ENCODE results near the gene TAPT1.

The TAPT1 gene

DNA sequence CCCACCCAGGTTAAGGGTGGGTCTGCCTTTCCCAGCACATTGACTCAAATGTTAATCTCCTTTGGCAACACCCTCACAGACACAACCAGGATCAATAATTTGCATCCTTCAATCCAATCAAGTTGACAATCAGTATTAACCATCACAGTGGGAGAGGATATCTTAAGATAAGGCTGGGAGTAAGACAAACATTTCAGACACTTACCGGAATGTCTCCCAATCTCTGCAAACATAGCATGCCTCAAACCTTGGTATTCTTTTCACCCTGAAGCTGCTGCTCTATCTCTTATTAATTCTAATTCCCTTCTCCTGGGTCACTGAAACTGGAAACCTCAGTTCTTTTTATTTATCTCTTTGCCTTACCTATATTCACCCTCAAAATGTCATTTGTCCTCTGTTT, 19.0 kb upstream of the TAPT1 start:
- DNase-seq = no peak

DNA sequence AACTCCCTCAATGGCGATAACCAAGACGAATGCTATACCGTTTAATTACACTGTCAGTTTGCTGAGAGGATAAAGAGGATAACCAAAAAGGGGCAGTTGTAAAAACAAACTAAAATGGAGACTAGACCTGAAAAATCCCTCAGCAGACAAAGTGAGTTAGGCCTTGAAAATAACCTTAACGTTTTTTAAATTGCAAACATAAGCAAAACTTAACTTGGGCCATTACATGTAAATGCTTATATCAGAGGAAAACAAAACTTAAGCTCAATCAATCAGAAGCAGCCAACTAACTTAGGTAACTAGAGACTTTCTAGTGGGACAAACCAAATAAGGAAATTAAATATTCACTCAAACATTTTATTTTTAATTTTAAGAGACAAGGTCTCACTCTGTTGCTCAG, 17.0 kb upstream of the TAPT1 start:
- DNase-seq = no peak

DNA sequence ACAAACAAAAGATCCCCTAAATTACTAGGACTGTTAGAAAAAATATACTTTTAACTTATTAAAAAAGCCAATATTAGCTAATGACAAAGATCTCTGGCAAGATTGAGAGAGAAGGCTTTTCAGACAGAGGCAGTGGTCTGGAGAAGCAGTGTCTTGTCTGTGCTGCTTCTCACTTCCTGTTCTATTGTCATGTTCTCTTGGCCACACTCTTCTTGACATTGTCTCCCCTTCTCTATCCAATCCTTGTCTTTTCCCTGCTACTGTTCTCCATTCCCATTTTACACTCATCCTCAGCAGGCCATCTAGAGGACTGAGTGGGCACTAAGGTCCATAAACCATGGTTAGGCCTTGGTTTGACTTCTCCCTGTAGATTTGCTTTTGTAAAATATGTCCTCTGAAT, 14.0 kb upstream of the TAPT1 start:
- DNase-seq = no peak

DNA sequence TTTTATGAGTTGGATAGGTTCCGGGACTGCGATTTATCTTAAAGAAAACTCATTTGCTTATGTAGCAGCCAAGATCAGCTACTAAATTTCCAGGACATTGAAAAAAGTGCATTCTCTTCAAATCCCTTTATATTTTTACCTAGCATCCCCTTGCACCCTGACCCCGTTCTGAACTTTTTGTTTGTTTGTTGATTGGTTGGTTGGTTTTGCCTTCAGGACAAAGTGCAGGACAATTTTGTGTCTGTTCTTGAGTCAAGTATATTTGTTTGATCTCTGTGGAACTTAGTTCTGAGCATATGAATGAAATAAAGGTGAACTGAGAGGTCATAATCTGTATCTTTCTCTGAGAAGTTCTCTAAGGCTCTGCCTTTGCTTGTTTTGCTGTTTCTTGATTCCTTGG, 12.8 kb upstream of the TAPT1 start:
- DNase-seq = no peak

DNA sequence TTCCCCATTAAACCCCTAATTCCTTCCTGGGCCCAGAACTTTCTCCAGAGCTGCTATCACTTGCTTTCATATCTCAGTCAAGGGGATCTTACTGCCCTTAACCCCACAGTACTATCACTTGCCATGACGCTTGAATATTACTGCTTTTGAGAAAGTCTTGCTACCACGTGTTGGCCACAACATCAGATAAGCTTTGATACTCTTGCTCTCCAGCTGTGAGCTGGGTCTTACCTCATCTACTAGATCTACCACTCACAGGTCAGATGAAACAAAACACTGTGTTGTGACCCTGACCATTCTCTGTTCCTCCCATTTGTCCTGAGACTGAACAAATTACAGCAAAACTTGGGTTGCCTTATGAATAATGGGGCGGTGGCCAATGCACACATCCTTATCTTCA, 12.1 kb upstream of the TAPT1 start:
- no peak for DNase-seq

DNA sequence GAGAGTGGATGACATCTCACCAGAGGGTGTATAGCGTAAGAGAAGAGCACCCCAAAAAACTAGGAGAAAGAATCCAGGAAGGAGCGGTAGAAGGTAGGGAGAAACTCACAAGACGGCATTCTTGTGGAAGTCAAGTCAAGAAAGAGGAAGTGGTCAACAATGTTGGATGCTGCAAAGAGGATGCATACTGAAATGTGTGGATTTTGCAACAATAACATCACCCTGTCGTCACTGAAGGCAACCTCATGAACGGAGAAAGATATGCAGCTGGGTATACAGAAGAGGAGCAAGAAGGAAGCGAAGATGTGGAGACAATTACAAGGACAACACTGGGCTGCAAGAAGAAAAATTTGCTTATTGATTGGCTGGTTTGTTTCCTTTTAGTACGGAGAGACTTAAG, 11.4 kb upstream of the TAPT1 start:
- DNase-seq = no peak

DNA sequence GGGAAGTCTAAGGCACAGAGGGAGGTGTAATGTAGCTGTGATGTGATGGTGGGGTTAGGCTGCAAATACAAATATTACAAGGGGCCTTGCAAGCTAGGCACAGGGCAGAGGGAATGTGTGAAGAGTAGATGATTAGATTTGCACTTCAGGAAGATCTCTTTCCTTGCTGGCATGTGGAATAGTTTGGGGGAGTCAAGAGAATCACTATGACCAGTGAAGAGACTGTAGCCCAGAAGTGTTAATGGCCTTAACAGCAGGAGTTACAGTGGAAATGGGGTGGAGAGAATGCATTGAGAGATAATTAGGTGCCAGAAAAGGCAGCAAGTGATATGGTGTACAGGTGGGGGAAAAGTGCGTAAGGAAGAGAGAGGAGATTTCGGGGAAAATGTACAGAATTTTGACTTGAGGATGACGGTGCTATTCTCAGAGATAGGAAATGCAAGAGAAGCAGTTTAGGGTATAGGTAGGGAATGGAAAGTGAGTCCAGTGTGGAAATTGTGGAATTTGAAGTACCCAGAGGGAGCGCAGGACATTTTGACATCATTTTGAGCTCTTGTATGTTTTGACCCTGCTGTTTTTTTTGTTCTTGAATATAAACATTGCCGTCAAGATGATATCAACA, 10.2 kb upstream of the TAPT1 start:
- no peak for DNase-seq

DNA sequence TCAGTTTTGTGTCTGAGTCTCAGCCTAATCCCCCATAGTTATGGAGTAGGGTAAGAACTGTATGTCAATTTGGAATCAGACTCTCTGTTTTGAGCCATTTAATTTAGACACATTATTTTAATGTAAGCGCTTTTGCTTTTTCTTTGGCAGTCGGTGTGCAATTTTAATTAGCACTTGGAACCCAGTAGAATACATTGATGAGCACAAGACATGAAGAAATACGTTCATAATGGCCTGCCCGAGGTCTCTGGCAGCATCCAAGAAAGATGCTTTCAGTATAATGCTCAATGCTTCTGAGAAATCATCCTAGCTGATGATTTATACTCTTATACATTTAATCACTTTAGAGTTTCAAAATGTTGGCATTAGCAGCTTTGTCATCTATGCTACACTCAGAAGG, 8.9 kb upstream of the TAPT1 start:
- no peak for DNase-seq

DNA sequence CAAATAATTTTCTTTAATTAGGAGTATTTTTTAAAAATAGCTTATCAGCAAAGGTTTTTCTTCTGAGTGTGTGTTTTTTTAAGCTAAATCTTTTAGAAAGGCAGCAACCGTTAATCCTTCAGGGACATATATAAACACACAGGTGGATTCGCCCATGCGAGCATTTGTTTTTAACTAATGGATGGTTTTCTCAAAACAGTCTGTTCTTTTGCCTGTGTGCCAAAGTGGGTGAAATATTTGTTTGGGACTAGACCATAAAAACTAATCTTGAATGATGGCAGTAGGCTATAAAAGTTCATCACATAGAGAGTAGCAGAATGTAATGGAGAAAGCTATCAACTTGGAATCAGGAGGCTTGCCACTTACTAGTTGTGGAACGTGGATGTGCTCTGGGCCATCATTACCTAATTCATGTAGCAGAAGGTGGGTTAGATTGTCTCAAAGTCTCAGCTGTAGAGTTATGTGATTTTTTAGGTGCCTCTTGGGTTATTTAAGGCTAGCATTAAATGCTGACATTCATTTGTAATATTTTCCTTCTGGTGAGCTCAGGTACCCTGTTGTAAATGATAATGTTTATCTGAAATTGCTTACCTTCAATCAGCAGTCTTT, 7.4 kb upstream of the TAPT1 start:
- DNase-seq = no peak

DNA sequence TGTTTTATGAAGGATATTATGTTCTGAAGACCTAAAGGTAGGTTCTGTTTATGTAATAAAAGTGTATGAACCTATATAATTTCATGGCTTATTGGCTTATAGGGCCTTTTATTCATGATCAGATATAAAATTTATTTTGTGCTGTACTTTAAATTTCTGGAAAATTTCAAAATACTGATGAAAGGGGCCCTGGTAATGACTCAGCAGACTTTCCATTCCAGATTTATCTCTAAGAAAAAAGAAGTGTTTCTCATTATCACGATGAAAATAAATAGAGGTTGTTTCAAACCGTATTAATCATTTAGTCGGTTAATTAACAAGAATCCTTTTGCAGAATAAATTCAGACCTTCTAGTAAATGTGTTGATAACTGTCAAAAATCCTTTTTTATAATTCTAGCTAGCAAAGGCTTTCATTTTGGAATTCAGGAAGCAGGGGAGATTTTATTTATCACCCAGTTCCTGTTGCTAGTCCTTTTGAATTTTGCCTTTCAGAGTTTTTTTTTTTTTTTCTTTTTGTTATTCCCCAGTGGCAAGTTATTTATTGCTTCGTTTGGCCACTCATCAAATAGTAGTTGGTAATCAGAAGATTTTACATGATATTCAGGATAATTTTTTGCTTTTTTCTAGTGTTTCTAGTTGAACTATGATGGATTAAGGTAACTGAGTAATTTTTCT, 5.4 kb upstream of the TAPT1 start:
- DNase-seq = no peak

DNA sequence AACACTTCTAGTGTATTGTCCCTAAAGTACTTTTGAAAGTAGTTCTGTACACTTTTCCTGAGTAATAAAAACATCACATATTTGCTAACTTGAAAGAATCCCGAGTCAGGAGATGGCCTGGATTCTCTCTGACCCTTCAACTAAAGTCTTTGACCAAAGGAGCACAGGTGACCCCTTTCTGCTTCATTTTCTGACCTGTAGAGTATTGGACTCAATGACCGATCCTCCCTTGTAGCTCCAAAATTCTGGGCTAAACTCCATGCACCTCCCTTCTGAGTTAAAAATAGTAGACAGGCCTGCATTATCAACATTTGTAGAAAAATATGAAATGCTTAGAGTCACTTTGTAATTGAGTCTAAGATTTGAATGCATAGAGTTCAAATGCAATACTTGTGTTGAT, 4.0 kb upstream of the TAPT1 start:
- DNase-seq = no peak

DNA sequence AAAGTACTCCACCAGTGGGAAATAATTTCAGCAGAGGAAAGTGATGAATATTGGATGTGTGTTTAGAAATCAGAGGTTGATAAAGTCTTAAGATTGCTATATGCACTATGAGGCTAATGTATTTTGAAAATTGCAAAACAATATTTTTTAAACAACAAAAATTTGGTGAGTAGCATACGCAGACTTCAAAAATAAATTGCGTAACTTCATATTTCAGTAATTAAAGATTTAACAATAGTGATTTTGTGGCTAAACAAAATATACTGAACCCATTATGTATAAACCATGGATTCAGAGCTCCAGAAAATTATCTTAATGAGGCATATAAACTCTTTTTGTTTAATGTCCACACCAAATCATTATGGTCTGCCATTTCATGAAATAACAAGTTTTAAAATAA, 3.3 kb upstream of the TAPT1 start:
- no peak for DNase-seq

DNA sequence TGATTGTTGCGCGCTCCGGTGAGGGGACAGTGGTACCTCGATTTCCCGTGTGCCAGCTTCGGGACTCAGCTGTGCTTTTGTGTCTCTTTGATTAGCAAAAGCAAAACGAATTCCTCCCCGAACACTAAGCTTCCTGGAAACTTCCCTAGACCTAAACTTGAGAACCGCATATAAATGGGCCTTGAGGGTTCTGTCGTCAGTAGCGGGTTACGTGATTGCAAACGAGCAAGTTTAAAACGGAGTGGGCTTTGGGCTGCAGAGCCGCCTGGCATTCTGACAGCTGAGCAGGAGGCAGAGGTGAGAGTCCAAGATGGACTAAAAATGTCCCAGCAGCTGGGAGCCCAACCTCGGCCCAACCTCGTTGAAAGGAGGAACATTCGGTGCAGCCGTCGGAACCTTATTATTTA, 1.2 kb upstream of the TAPT1 start:
- DNase-seq = no peak

DNA sequence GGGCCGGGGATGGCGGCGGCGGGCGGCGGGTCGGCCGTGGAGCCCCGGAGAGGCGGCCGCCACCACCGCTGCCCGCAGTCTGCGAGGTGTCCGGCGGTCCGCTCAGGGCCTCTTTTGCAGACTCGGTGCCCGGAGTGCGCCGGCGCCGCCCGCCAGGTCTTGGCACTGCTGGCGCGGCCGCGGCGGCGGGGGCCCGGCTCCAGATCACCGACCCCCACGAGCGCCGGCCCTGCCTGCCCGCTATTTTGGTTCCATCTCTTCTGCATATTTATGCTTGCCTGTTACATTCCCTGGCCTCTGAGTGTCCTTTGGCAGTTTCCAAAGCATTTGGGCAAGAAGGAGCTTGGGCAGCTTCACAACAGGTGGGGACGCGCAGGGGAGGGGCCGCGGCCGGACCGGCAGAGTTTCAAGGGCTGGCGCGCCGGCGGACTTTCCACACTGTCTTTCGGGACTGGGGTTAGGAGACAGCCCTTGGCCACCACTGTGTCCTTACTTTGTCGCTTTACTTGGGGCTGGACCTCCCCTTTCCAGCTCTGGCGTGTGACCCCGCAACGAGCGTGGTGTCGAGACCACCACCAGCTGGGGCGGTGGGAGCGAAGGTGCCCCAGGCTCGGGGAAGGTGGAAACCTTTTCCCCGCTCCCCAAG, 668 bp upstream of the TAPT1 start:
- DNase-seq = peak; percentile 58

DNA sequence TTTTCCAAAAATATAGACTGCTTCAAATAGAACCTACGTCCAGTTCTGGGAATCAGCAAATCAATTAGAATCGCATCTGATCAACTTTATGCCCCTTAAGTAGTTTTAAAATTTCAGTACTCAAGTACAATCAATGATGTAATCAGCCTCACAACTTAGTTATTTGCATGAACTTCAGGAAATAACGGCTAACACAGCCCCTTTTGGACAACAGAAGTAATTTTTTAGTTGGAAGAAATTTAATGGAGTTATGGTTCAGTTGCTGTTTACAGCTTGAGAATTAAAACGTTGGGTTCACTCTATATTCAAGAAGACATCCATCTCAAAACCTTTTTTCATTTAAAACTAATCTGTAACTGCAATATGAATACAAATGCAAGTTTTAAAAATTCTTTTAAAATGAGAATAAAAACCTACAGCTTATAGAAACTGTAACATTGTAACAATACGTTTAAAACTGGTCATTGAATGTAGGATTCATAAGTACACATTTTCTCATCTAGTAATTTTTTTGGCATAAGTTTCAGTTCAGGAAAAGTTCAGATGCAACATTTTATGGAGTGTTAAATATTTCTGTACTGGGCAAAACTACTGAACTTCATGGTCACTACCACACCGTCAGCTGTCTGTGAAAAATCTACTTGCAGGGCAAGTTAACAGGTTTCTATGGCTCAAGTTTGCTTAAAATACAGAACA, 956 bp downstream of the TAPT1 start:
- no peak for DNase-seq

DNA sequence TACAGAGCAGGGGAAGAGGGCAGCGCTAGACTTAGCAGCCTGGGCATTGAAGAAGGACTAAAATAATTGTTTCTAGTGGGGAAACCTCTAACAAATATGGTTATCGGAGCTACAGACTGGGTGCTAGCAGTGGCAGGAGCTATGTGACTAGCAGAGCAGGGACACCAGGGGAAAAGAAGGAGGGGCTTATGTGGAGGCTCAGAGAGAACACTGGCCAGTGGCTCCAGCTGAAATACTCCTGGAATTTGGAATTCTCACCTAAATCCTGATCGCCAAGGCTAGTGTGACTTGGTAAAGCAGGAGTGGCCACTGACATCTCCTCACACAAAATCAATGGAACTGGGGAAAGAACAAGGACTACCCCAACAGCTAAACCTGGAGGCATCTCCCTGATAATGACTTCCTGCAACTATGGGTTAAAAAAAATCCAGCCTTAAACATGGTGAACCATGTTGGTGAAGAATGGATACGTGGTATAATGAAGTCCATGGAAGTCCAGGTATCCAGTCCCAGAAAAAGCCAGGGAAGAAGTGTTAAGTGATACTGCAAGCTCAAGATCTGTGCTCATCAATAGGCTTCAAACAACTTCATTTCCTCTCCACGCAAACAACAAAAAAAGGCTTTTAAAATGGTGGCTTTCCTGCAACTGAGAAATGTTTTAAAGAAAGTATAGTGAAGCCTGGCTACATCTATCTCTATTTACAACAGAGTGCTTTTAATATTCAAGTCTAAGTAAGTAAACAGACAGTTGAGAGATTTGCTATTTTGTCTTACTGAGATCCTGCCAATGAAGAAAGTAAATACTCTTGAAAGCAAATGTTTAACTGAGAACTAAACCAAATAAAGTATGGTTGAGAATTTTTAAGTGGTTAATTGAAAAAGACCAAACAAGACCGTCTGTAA, 1.8 kb downstream of the TAPT1 start:
- no peak for DNase-seq

DNA sequence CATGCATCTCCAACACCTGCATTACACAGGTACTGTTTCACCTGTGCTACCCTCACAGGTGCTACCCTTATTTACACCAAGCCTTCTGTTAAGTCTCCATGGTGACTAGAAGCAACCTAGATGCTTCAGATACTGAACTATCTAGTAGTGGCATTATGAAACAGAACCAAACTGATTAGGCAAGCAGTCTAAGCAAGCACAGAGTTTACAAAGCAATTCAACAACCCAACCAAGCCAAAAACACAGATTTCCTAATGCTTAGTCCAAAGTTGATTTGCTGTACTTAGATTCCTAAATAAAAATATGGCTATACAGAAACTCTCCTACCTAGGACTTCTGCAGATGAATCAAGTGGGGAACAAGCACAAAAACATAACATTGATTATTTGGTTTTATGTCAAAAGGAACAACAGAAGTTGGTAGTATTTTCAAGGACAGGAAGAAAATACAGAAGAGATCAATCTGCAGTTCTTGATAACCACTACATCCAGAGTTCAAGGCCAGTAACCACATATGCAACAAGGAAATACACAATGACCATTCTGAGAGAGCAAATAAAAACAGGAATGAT, 3.2 kb downstream of the TAPT1 start:
- DNase-seq = no peak

DNA sequence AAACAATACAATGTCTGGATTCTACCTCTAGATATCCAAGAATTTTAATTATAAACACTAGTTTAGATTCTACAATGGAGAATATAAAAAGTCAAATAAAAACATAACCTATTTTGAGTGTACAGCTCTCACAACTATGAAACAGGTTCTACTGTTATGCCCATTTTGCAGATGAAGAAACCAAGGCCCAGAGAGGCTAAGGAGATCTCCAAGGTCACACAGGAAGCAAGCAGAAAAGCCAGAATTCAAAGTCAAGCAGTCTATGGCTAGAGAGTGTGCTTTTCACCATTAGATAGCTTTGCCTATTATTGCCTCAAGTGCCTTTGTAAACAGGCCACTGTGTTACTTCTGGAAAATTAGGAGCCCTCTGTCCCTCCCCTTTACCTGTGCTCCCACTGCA, 7.3 kb downstream of the TAPT1 start:
- DNase-seq = no peak

DNA sequence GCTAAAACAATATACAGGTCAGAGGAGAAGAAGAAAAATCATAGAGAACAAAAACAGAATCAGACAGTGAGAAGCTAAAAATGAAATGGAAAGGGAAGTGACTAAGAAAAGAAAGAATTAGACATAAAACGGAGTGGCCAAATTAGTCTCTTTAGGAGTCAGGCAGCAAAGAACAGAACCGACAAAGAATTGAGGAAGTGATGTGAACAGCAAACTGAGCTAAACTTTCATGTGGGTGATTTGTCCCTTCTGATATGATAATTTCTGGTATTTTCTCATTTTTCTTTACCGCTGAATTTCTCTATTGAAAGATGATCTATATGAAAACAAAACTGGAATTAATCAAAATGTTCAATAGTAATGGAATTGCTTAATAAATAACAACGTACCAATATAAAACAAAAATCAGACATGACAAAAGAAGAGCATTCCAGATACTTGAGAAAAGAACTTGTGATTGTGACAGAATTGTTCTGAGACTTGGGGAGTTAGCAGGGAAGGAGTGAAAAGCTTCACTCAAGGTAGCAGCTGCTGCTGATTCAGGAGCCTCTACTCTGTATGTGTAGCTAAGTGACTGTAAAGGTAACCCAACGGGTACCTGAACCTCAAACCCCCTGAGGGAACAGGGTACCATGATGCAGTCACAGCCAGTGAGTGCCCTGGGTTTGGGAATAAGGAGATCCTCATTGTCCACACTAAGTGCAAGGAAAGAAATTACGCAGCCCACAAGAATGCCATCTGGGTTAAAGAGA, 8.8 kb downstream of the TAPT1 start:
- DNase-seq = no peak

DNA sequence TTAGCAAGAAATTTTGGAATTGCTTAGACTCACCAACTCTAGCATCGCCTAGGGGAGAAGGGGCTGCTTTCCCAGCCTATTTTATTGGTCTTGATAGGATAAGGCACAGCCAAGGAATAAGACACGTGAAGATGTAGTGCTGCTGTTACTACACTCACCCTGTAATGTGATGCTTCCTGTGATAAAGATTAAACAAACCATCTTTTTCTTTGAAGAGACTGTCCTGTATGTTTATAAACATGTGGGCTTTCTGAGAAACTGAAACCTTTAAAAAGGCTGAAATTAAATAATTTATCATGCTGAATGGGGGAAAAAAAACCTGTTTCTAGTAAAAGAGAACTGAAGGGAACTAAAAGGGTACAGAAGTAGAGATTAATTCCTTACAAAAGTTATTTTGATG, 13.2 kb downstream of the TAPT1 start:
- DNase-seq = no peak

DNA sequence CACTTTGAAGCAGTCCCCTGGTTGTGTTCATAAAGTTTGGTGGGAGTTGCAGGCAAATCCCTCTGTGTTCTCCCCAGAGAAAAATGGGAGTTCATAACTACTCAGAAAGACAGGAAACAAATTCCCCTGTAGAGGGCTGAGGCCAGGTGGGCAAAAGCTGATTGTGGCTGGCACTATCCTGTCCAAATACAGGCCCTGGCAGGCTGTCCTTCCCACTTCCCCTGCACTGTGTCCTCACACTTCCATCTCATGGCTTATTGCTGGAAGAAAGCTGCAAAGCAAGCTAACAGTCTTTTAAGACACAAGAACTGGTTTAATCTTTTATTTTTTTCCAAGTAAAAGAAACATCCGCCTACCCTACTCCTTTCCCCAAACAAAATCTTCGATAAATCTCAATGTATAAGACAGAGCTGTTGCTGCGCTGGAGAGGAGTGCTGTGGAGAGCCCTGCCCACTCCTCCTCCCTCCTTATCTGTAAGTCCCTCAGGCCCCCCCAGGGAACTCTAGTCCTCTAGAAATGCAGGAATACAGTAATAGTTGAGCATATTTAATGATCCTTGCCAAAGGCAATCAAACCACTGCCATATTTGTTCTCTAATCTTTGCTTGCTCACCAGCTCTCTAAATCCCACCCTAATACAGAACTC, 14.0 kb downstream of the TAPT1 start:
- no peak for DNase-seq

Data from activated CD4-positive, CD25-positive, alpha-beta regulatory T cell treated with anti-CD3 and anti-CD28 coated beads, Interleukin-2, amount 50 U/mL, for 72 hours (primary cell).